Loucy (cell line): Measurements from ENCODE around the gene PRKN.

ENCODE experiments used
- H2AFZ ChIP-seq: fragments of 200-600 bp; sonication (generic); 2 replicates; pipeline ENCODE4 v1.6.0; 2016; ENCODE audit warnings: antibody characterized with exemption, mild to moderate bottlenecking, low read length, moderate library complexity
- H3F3A ChIP-seq: fragments of 200-600 bp; 2 replicates; pipeline ENCODE4 v1.6.0; 2016; ENCODE audit warnings: antibody characterized with exemption, low read depth, mild to moderate bottlenecking
- H3K27me3 ChIP-seq: fragments of 200-600 bp; sonication (generic); 2 replicates; pipeline ENCODE4 v1.6.1; 2014; ENCODE audit warnings: low read length, mild to moderate bottlenecking; ENCODE audit not compliant: insufficient read depth, poor library complexity, severe bottlenecking
- H3K36me3 ChIP-seq: fragments of 200-600 bp; sonication (generic); 2 replicates; pipeline ENCODE4 v1.6.1; 2016; ENCODE audit warnings: low read length; ENCODE audit not compliant: insufficient read depth
- H3K4me1 ChIP-seq: fragments of 200-600 bp; sonication (generic); 2 replicates; pipeline ENCODE4 v1.5.1; 2014; ENCODE audit warnings: low read length, mild to moderate bottlenecking; ENCODE audit not compliant: insufficient read depth, poor library complexity, severe bottlenecking
- H3K4me2 ChIP-seq: fragments of 200-600 bp; sonication (generic); 2 replicates; pipeline ENCODE4 v1.6.0; 2014; ENCODE audit warnings: antibody characterized with exemption, low read length, low read depth, mild to moderate bottlenecking; ENCODE audit not compliant: poor library complexity, severe bottlenecking
- H3K4me3 ChIP-seq: fragments of 200-600 bp; sonication (generic); 2 replicates; pipeline ENCODE4 v1.5.1; 2014; ENCODE audit warnings: low read length, mild to moderate bottlenecking, mixed read lengths; ENCODE audit not compliant: poor library complexity, severe bottlenecking
- H3K79me2 ChIP-seq: fragments of 200-600 bp; sonication (generic); 2 replicates; pipeline ENCODE4 v1.6.1; 2014; ENCODE audit warnings: low read length; ENCODE audit not compliant: insufficient read depth
- H3K9ac ChIP-seq: fragments of 200-600 bp; sonication (generic); 2 replicates; pipeline ENCODE4 v1.6.0; 2014; ENCODE audit warnings: mild to moderate bottlenecking, low read depth, low read length, moderate library complexity; ENCODE audit not compliant: poor library complexity, severe bottlenecking
- H3K9me2 ChIP-seq: fragments of 200-600 bp; sonication (generic); replicated peaks from 2 replicates; pipeline ENCODE4 v1.6.1; 2016; ENCODE audit warnings: low read depth, low read length, mixed read lengths
- H3K9me3 ChIP-seq: fragments of 200-600 bp; sonication (generic); 2 replicates; pipeline ENCODE4 v1.6.1; 2014; ENCODE audit warnings: mild to moderate bottlenecking, antibody characterized with exemption, low read length, low read depth; ENCODE audit not compliant: insufficient read depth
- H4K20me1 ChIP-seq: fragments of 200-600 bp; sonication (generic); 2 replicates; pipeline ENCODE4 v1.6.0; 2014; ENCODE audit warnings: antibody characterized with exemption, low read length, mild to moderate bottlenecking; ENCODE audit not compliant: insufficient read depth, poor library complexity, severe bottlenecking
- CTCF ChIP-seq: fragments of 200-600 bp; sonication (generic); conservative IDR thresholded peaks from 2 replicates; pipeline ENCODE4 v1.5.1; 2014; ENCODE audit warnings: mild to moderate bottlenecking, antibody characterized with exemption, low read length
- EZH2phosphoT487 ChIP-seq: fragments of 200-600 bp; IDR thresholded peaks from 2 replicates; pipeline ENCODE4 v1.6.1; 2018; ENCODE audit warnings: antibody characterized with exemption, mild to moderate bottlenecking, moderate library complexity, borderline replicate concordance

PRKN gene

DNA sequence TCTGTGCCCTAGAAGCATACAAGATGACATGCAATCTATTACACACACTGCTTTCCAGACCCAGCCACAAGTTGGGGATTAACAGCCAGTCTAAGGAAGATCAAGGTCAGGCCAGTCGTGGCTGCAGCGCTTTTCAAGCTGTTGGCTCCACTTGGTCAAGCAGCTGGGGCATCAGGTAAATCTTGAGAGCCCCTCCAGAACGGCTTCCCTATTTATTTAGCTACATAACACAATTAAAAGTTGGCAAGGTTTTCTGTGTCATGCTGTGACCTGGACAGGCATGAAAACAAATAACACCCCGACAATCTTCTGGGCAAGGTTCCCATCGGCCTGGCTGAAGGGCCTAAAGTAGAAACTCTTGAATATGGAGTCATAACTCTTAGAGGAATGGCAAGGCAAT lies 524.3 kb downstream of the PRKN start:
- Histone ChIP-seq H3K36me3 (no peaks in the 10 kb centered on the region), H3K79me2 (no peaks in the 10 kb centered on the region), H4K20me1 (no peaks in the 10 kb centered on the region), H3K4me1 (no peaks in the 10 kb centered on the region), H2AFZ (no peak overlapping the region), H3K4me2 (no peak overlapping the region), H3K4me3 (no peak overlapping the region), H3F3A (no peaks in the 10 kb centered on the region), H3K27me3 (no peaks in the 10 kb centered on the region), H3K9me3 (no peaks in the 10 kb centered on the region), H3K9me2 (no peaks in the 10 kb centered on the region), H3K9ac (no peak overlapping the region)
- TF ChIP-seq EZH2phosphoT487 (no peak), CTCF (no peak)

DNA sequence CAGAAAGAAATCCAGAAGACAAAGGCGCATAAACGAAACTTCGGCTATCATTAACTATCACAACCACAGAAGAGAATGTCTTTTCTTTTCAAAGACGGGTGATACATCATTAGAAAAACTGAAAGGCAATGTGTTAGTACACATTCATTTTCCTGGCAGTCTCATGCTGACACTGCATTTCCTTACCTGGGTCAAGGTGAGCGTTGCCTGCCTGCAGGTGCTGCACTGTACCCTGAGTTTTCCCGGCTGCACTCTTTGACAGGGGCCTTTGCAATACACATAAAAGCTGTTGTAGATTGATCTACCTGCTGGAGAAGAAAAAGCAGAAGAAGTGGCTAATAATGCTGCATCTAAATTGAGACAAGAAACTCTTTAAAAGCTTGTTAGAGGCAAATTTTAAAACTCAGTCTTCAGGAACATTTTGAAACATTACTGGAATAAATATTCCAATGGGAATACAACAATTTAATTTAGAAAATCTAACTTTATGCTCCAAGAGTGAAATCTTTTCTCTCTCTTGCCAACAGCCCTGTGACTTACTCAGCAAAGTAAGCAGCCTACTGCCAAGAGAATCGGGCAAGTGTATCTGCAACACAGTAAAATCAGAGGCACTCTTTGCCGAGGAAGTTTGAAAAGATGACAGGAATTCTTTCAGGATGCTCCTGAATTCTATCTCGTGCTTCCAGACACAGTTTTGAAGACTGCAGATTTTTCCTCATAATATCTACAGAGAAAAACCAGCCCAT lies 526.4 kb downstream of the PRKN start:
- Histone ChIP-seq H3K4me2 (no peak overlapping the region), H3K4me1 (no peaks in the 10 kb centered on the region), H3K27me3 (no peaks in the 10 kb centered on the region), H3K36me3 (no peaks in the 10 kb centered on the region), H3K9me2 (no peaks in the 10 kb centered on the region), H3K9me3 (peaks cover 3% of the 10 kb centered on the region; the same call in 1 of the 2 replicates), H3F3A (no peaks in the 10 kb centered on the region), H3K4me3 (no peak overlapping the region), H3K9ac (no peak overlapping the region), H4K20me1 (no peaks in the 10 kb centered on the region), H3K79me2 (no peaks in the 10 kb centered on the region), H2AFZ (no peak overlapping the region)
- TF ChIP-seq CTCF (no peak), EZH2phosphoT487 (no peak)

GRCh38 chr6:162200041-162200440 lies 527.5 kb downstream of the PRKN start:
- no peak overlapping the region for H3K9ac ChIP-seq
- no peaks in the 10 kb centered on the region for H3K4me1 ChIP-seq
- no peak overlapping the region for H3K4me3 ChIP-seq
- H3F3A ChIP-seq: no peaks in the 10 kb centered on the region
- H3K79me2 ChIP-seq: no peaks in the 10 kb centered on the region
- H3K9me2 ChIP-seq: no peaks in the 10 kb centered on the region
- no peak overlapping the region for H2AFZ ChIP-seq
- TF ChIP-seq EZH2phosphoT487: no peak
- TF ChIP-seq CTCF: no peak
- H3K4me2 ChIP-seq: no peak overlapping the region
- H4K20me1 ChIP-seq: no peaks in the 10 kb centered on the region
- H3K36me3 ChIP-seq: no peaks in the 10 kb centered on the region
- no peaks in the 10 kb centered on the region for H3K27me3 ChIP-seq
- H3K9me3 ChIP-seq: peaks cover 3% of the 10 kb centered on the region; the same call in 1 of the 2 replicates
